Osteoblast (primary cell): ENCODE measurements around the gene UBE2V1. TPM values are rescaled to one million over a fixed set of nuclear protein-coding genes. Genes with fewer than 3 reads are reported as not detected.
A peak's percentile ranks its signal among the peaks of the same experiment; 100 is the strongest.

Experiments used
- DNase-seq: peaks from one replicate; pipeline ENCODE4 v3.0.0; 2011; ENCODE audit warnings: low spot score, mixed read lengths; ENCODE audit not compliant: insufficient read length; ENCODE audit errors: missing footprints
- H2AFZ ChIP-seq: 2 replicates; pipeline ENCODE4 v1.6.0; 2011; ENCODE audit warnings: mild to moderate bottlenecking, low read length
- H3K27ac ChIP-seq: 2 replicates; pipeline ENCODE4 v1.5.1; 2011; ENCODE audit warnings: mild to moderate bottlenecking, low read depth, low read length, moderate library complexity
- H3K27me3 ChIP-seq: 2 replicates; pipeline ENCODE4 v1.6.0; 2012; ENCODE audit warnings: mild to moderate bottlenecking, control low read depth, inconsistent platforms, low read length, moderate library complexity; ENCODE audit not compliant: insufficient read depth
- H3K36me3 ChIP-seq: 2 replicates; pipeline ENCODE4 v1.5.1; 2011; ENCODE audit warnings: mild to moderate bottlenecking, low read length, control low read depth, moderate library complexity; ENCODE audit not compliant: insufficient read depth
- H3K4me1 ChIP-seq: 2 replicates; pipeline ENCODE4 v1.5.1; 2011; ENCODE audit warnings: mild to moderate bottlenecking, low read length, control low read depth, moderate library complexity; ENCODE audit not compliant: insufficient read depth
- H3K4me2 ChIP-seq: 2 replicates; pipeline ENCODE4 v1.6.0; 2011; ENCODE audit warnings: mild to moderate bottlenecking, low read length; ENCODE audit not compliant: insufficient read depth
- H3K4me3 ChIP-seq: fragments of 200-600 bp; sonication (generic); 3 replicates; pipeline ENCODE4 v1.5.1; 2012; ENCODE audit warnings: mild to moderate bottlenecking, low read length, inconsistent platforms; ENCODE audit not compliant: insufficient read depth
- H3K79me2 ChIP-seq: 2 replicates; pipeline ENCODE4 v1.6.0; 2012; ENCODE audit warnings: mild to moderate bottlenecking, low read length, control low read depth, inconsistent platforms; ENCODE audit not compliant: insufficient read depth
- H3K9me3 ChIP-seq: 2 replicates; pipeline ENCODE4 v1.5.1; 2011; ENCODE audit warnings: low read depth, low read length, control low read depth
- H4K20me1 ChIP-seq: 2 replicates; pipeline ENCODE4 v1.6.0; 2012; ENCODE audit warnings: mild to moderate bottlenecking, low read length, control low read depth; ENCODE audit not compliant: insufficient read depth
- CTCF ChIP-seq: IDR thresholded peaks from 2 replicates; pipeline ENCODE4 v1.5.1; 2011; ENCODE audit warnings: mild to moderate bottlenecking, low read depth, low read length, moderate library complexity; ENCODE audit errors: extremely low read depth
- total RNA-seq: library from RNA; depleted of rRNA; stranded (reverse); fragments of >200 nt; gene quantifications from 2 replicates; pipeline ENCODE4 v1.2.3, GENCODE V29; 2012

UBE2V1 gene
- total RNA-seq, 1 donor, result 90.8 TPM

- TF ChIP-seq CTCF, result no peak
- Histone ChIP-seq H2AFZ (peak overlapping the region; percentile 46), H3K4me2 (no peak overlapping the region), H4K20me1 (no peaks in the 10 kb centered on the region), H3K4me1 (peaks cover 21% of the 10 kb centered on the region), H3K79me2 (no peaks in the 10 kb centered on the region), H3K4me3 (no peak overlapping the region), H3K27ac (no peak overlapping the region), H3K36me3 (no peaks in the 10 kb centered on the region), H3K27me3 (no peaks in the 10 kb centered on the region), H3K9me3 (no peaks in the 10 kb centered on the region)
- peak; percentile 34 for DNase-seq
Observed at GRCh38 chr20:50052550-50053361, 60.2 kb downstream of the UBE2V1 start.

GRCh38 chr20:50050660-50051308 is 62.2 kb downstream of the UBE2V1 start:
- H3K4me1 ChIP-seq, result peaks cover 31% of the 10 kb centered on the region
- peak; percentile 55 for DNase-seq
- no peaks in the 10 kb centered on the region for H3K27me3 ChIP-seq

DNA sequence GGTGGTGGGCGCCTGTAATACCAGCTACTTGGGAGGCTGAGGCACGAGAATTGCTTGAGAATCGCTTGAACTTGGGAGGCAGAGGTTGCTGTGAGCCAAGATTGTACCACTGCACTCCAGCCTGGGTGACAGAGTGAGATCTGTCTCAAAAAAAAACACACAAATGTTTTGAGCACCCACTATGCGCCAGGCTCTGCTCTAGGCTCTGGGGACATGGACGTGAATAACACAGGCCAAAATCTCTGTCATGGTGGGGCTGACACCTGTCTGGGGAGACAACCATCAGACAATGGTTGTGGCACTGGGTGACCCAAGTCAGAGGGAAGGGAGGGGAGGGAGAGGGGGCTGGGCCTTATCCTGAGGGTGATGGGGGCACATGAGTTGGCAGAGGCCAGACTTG is 62.7 kb downstream of the UBE2V1 start:
- no peaks in the 10 kb centered on the region for H3K9me3 ChIP-seq
- no peak overlapping the region for H3K4me3 ChIP-seq
- no peaks in the 10 kb centered on the region for H4K20me1 ChIP-seq
- TF ChIP-seq CTCF, result no peak
- H3K79me2 ChIP-seq, result no peaks in the 10 kb centered on the region
- H3K27me3 ChIP-seq, result no peaks in the 10 kb centered on the region
- H2AFZ ChIP-seq, result no peak overlapping the region
- H3K27ac ChIP-seq, result no peak overlapping the region
- DNase-seq, result no peak
- H3K36me3 ChIP-seq, result no peaks in the 10 kb centered on the region
- no peak overlapping the region for H3K4me2 ChIP-seq
- H3K4me1 ChIP-seq, result peaks cover 29% of the 10 kb centered on the region

More at GRCh38 chr20:50050660-50051308, 62.2 kb downstream of the UBE2V1 start:
- H3K27ac ChIP-seq, result no peak overlapping the region
- H4K20me1 ChIP-seq, result no peaks in the 10 kb centered on the region
- TF ChIP-seq CTCF, result no peak
- no peaks in the 10 kb centered on the region for H3K9me3 ChIP-seq
- H2AFZ ChIP-seq, result no peak overlapping the region
- no peak overlapping the region for H3K4me2 ChIP-seq
- no peak overlapping the region for H3K4me3 ChIP-seq
- no peaks in the 10 kb centered on the region for H3K36me3 ChIP-seq
- H3K79me2 ChIP-seq, result no peaks in the 10 kb centered on the region

DNA sequence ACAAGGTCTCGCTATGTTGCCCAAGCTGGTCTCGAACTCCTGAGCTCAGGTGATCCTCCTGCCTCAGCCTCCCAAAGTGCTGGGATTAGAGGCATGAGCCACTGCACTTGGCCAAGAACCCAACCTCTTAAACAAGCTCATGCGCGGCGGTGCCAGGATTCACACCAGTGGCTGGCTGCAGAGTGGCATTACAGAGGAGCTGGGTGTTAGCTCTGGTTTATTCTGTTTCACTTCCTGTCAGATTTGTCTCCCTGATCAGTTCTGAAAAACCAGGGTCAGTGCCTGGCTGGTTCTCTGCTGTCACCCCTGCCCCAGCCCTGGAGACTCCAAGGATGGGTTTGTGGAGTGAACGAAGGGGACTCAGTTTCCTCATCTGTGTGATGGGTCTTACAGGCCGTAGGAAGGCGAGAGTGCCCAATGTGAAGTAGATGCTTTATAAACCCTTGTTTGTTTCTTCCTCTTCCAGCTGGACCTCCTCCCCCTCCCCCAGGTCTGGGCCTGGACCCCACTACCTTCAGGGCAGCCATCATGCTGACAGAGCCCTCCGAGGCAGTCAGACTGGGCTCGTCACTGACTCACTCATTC is 63.4 kb downstream of the UBE2V1 start:
- H4K20me1 ChIP-seq, result no peaks in the 10 kb centered on the region
- H3K36me3 ChIP-seq, result no peaks in the 10 kb centered on the region

More for the DNA sequence above, 63.4 kb downstream of the UBE2V1 start:
- peak; percentile 68 for DNase-seq
- no peak overlapping the region for H3K4me3 ChIP-seq
- H3K27me3 ChIP-seq, result no peaks in the 10 kb centered on the region
- H3K27ac ChIP-seq, result no peak overlapping the region
- no peak overlapping the region for H2AFZ ChIP-seq
- TF ChIP-seq CTCF, result no peak
- no peaks in the 10 kb centered on the region for H3K79me2 ChIP-seq
- no peak overlapping the region for H3K4me2 ChIP-seq
- no peaks in the 10 kb centered on the region for H3K9me3 ChIP-seq
- peaks cover 24% of the 10 kb centered on the region for H3K4me1 ChIP-seq
